ENCODE measurements around the gene SETD7. TPM values are rescaled to one million over a fixed set of nuclear protein-coding genes. Genes with fewer than 3 reads are reported as not detected.

Gene SETD7
- total and polyA plus RNA-seq, 2 of the 8 experiments (the other 6 are each of a cell fraction or from before 2014, with no cell fraction given): 1.5 to 4.6 TPM

DNA sequence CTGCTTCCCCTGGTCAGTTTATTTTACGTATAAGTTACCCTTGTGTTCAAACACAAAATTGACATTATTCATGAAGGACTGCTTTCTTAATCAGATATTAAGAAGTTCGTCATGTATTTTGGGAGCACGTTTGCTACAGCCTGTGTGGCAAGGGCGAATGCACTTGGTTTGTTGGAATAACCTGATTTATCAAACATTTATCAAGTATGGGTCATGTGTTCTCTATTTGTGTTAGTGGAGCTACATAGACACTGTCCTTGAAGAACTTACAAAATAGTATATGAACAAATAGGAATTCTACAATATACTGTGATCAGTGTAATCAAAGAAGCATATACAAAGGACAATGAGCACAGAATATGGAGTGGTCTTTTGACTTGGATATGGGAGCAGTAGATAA lies 79.7 kb downstream of the SETD7 start:
- H3K4me1 ChIP-seq (replicated peaks in 1 of 4; ENCODE audit: control insufficient read depth in 3 of 4, insufficient read depth in 4 of 4, low read length in 3 of 4): no peaks in the 10 kb centered on the region
- H3K56ac ChIP-seq (replicated peaks; ENCODE audit: insufficient read length, low read depth, low read length): no peak overlapping the region
- no peak overlapping the region for H3K9ac ChIP-seq (replicated peaks in 1 of 4; ENCODE audit: extremely low read depth in 1 of 4, low read depth in 3 of 4, low read length in 3 of 4)
- WGBS, 2 experiments (ENCODE audit: extremely low coverage in 1 of 2, insufficient coverage in 1 of 2, insufficient read length in 1 of 2, insufficient replicate concordance in 2 of 2, low coverage in 1 of 2, low lambda C conversion rate in 2 of 2, missing lambda C conversion rate in 1 of 2): 90% methylated on average over 4 of the region's 4 CpGs; no CpG with 5 or more reads in 1 of the 2 experiments
- ChIA-PET POLR2A (ENCODE audit: partially characterized antibody) (interaction anchor here (1.2 kb wide), 1 partner anchor 23 kb away, joined by 3 read pairs; no protein-coding TSS in a partner anchor), CTCF (ENCODE audit: partially characterized antibody) (interaction anchor here (0.8 to 2.7 kb wide), 4 partner anchors 19 to 57 kb away, joined by 3 to 8 read pairs (median 4); no protein-coding TSS in a partner anchor)
- H2BK5ac ChIP-seq (ENCODE audit: low read depth, low read length): no peak overlapping the region
- no peak overlapping the region for H3K18ac ChIP-seq (ENCODE audit: extremely low read depth, low read length)
- peaks cover 0 to 17% (median 9%) of the 10 kb centered on the region in 4 experiments; a peak in 5 of 8 replicates for H3K36me3 ChIP-seq (ENCODE audit: control insufficient read depth in 2 of 4, insufficient read depth in 4 of 4, low read length in 3 of 4)
- no peak overlapping the region for H3K14ac ChIP-seq (ENCODE audit: insufficient read length)
- H2BK20ac ChIP-seq (ENCODE audit: low read length): no peak overlapping the region
- no peak overlapping the region for H2AFZ ChIP-seq (ENCODE audit: low read length)
- H3K27me3 ChIP-seq (replicated peaks in 1 of 4; ENCODE audit: control insufficient read depth in 3 of 4, extremely low read depth in 1 of 4, insufficient read depth in 3 of 4, low read length in 3 of 4): no peaks in the 10 kb centered on the region
- peaks cover 0 to 7% of the 10 kb centered on the region in 2 experiments; a peak in 1 of 4 replicates for H3K9me3 ChIP-seq (ENCODE audit: insufficient read depth in 2 of 2, low read depth in 1 of 2, low read length in 1 of 2)
- no peak overlapping the region for H4K91ac ChIP-seq (replicated peaks; ENCODE audit: insufficient read length, low read length)
- H3K4me3 ChIP-seq (ENCODE audit: extremely low read depth in 1 of 4, insufficient read depth in 2 of 4, low read depth in 3 of 4, low read length in 4 of 4): no peak overlapping the region
- H4K20me1 ChIP-seq (replicated peaks in 1 of 2; ENCODE audit: control insufficient read depth in 1 of 2, insufficient read depth in 2 of 2, low read length in 2 of 2): no peaks in the 10 kb centered on the region
- DNase-seq (ENCODE audit: low read depth in 1 of 2, low spot score in 2 of 2): no peak
- H3K79me2 ChIP-seq (ENCODE audit: control insufficient read depth in 1 of 2, insufficient read depth in 2 of 2, low read length in 2 of 2): no peaks in the 10 kb centered on the region
- H2AK5ac ChIP-seq (ENCODE audit: low read depth, low read length): no peak overlapping the region
- no peak overlapping the region for H3K27ac ChIP-seq (ENCODE audit: low read depth, low read length)
- no peaks in the 10 kb centered on the region for H3K23me2 ChIP-seq (ENCODE audit: low read depth, low read length)
- H3K79me1 ChIP-seq (ENCODE audit: low read depth, low read length): no peaks in the 10 kb centered on the region
- no peak overlapping the region for H3K23ac ChIP-seq (ENCODE audit: insufficient read length)
- H4K8ac ChIP-seq (ENCODE audit: extremely low read depth, insufficient read depth, low read length): no peak overlapping the region
- H2BK15ac ChIP-seq (ENCODE audit: low read length): no peak overlapping the region
- H4K5ac ChIP-seq (ENCODE audit: insufficient read length, low read depth, low read length): no peak overlapping the region
- H3K4me2 ChIP-seq (ENCODE audit: insufficient read depth in 1 of 2, low read depth in 2 of 2, low read length in 2 of 2): no peak overlapping the region
- no peak overlapping the region for H2BK120ac ChIP-seq (replicated peaks; ENCODE audit: low read depth, low read length)
- H3K4ac ChIP-seq (replicated peaks; ENCODE audit: insufficient read length, low read depth, low read length): no peak overlapping the region
- H2BK12ac ChIP-seq (ENCODE audit: low read depth, low read length): no peak overlapping the region
- no peak for FAIRE-seq
- TF ChIP-seq JUND (IDR thresholded peaks at IDR 0.05; ENCODE audit: low read length) (no peak), CBX8 (IDR thresholded peaks at IDR 0.05; ENCODE audit: borderline replicate concordance, low read depth, low read length) (no peak), TBP (IDR thresholded peaks at IDR 0.05; ENCODE audit: low read depth, low read length) (no peak), SIRT6 (IDR thresholded peaks at IDR 0.05; ENCODE audit: low read length) (no peak), HDAC6 (IDR thresholded peaks at IDR 0.05; ENCODE audit: low read depth, low read length) (no peak), FOSL1 (IDR thresholded peaks at IDR 0.05; ENCODE audit: insufficient read depth, low read depth, low read length) (no peak), RAD21 (IDR thresholded peaks at IDR 0.05 in 1 of 2, conservative IDR thresholded peaks at IDR 0.05 in 1 of 2; ENCODE audit: low read depth in 2 of 2, low read length in 2 of 2) (no peak), SP2 (IDR thresholded peaks at IDR 0.05; ENCODE audit: low read length) (no peak), RFX5 (IDR thresholded peaks at IDR 0.05; ENCODE audit: borderline replicate concordance, low read depth, low read length) (no peak), TEAD4 (IDR thresholded peaks at IDR 0.05; ENCODE audit: low read depth, low read length) (no peak), TCF12 (IDR thresholded peaks at IDR 0.05; ENCODE audit: low read depth, low read length) (no peak), TAF7 (optimal IDR thresholded peaks at IDR 0.05; ENCODE audit: borderline replicate concordance, low read depth, low read length) (no peak)
- TF ChIP-seq, protein P1, sequence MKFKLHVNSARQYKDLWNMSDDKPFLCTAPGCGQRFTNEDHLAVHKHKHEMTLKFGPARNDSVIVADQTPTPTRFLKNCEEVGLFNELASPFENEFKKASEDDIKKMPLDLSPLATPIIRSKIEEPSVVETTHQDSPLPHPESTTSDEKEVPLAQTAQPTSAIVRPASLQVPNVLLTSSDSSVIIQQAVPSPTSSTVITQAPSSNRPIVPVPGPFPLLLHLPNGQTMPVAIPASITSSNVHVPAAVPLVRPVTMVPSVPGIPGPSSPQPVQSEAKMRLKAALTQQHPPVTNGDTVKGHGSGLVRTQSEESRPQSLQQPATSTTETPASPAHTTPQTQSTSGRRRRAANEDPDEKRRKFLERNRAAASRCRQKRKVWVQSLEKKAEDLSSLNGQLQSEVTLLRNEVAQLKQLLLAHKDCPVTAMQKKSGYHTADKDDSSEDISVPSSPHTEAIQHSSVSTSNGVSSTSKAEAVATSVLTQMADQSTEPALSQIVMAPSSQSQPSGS (IDR thresholded peaks at IDR 0.05; ENCODE audit: low read length): no peak

Measured in H1 (cell line).